Testis (tissue), 5 donors: ENCODE measurements around the gene RAD50. TPM values are rescaled to one million over a fixed set of nuclear protein-coding genes. Genes with fewer than 3 reads are reported as not detected.
"Not testable (repeated sequence)": the region's sequence is repeated elsewhere in the genome, so short reads cannot be mapped to it uniquely, and the experiment has no call there.

Source experiments
- DNase-seq: peaks from one replicate; pipeline ENCODE4 v3.0.0-alpha.2; 2019
- H3K27ac ChIP-seq, 2 donors: fragments of 200-600 bp; sonication (generic); one replicate each; pipeline ENCODE4 v1.5.1; 2019
- H3K27me3 ChIP-seq: fragments of 200-600 bp; sonication (generic); one replicate; pipeline ENCODE4 v1.5.1; 2019
- H3K36me3 ChIP-seq: fragments of 200-600 bp; sonication (generic); one replicate; pipeline ENCODE4 v1.5.1; 2017; ENCODE audit warnings: low read depth; ENCODE audit errors: missing control alignments
- H3K4me1 ChIP-seq: fragments of 200-600 bp; sonication (generic); one replicate; pipeline ENCODE4 v1.5.1; 2019
- H3K4me3 ChIP-seq, 2 donors: fragments of 200-600 bp; sonication (generic); one replicate each; pipeline ENCODE4 v1.5.1; 2017 to 2019
- H3K9me3 ChIP-seq: fragments of 200-600 bp; sonication (generic); one replicate; pipeline ENCODE4 v1.5.1; 2017
- POLR2A ChIP-seq: fragments of 450-650 bp; IDR thresholded peaks from one replicate; pipeline ENCODE4 v1.6.1; 2017; ENCODE audit warnings: antibody characterized with exemption, mild to moderate bottlenecking, moderate library complexity
- WGBS, 2 donors: methylation state at CpG; one replicate each; pipeline ENCODE4 v1.1.5; 2018; 5-methylcytosine and 5-hydroxymethylcytosine counted together
- intact Hi-C: fragments of 100-400 bp; cut with DNase I; formaldehyde crosslinking; loops from one replicate; pipeline ENCODE4 v1.15.1; 2023; ENCODE audit warnings: low total_unique reads
- long read RNA-seq, 2 donors: transcript quantifications; one replicate each; lab custom pipeline, GENCODE V29; 2026
- polyA plus RNA-seq: library from polyadenylated mRNA; stranded (reverse); fragments of 350-450 nt; fragmentation: Illumina TruSeq; extraction: RNeasy Lipid Tissue Mini Kit (QIAGEN cat#74804); gene quantifications from one replicate; pipeline ENCODE4 v1.2.3, GENCODE V29; 2014; ENCODE audit warnings: low read depth, low replicate concordance; ENCODE audit not compliant: insufficient read depth
- total RNA-seq, 2 donors: library from RNA; depleted of rRNA; stranded (reverse); fragments of >200 nt; gene quantifications; one replicate each; pipeline ENCODE4 v1.2.3, GENCODE V29; 2016
- TF ChIP-seq, protein P1 (sequence below), 3 experiments: fragments of 450-650 bp in 2 of 3; fragments of 200-600 bp in 1 of 3; sonication (generic) in 1 of 3; IDR thresholded peaks; one replicate each; pipeline ENCODE4 v1.5.1; 2016 to 2019; ENCODE audit warnings: antibody characterized with exemption in 3 of 3, mild to moderate bottlenecking in 2 of 3, moderate library complexity in 1 of 3

RAD50 gene
- 10 to 100 TPM; 38.6 to 41.6 TPM for total RNA-seq
- 5.0 TPM for polyA plus RNA-seq
- long read RNA-seq, donor 1, full-length matches to known transcripts, result 1 of 39 reads
- long read RNA-seq, donor 1, partial matches to known transcripts, result 38 of 39 reads
- long read RNA-seq, donor 1, other reads (novel, unspliced or antisense), result 0 of 39 reads
- long read RNA-seq, donor 2, result 0 reads

DNA sequence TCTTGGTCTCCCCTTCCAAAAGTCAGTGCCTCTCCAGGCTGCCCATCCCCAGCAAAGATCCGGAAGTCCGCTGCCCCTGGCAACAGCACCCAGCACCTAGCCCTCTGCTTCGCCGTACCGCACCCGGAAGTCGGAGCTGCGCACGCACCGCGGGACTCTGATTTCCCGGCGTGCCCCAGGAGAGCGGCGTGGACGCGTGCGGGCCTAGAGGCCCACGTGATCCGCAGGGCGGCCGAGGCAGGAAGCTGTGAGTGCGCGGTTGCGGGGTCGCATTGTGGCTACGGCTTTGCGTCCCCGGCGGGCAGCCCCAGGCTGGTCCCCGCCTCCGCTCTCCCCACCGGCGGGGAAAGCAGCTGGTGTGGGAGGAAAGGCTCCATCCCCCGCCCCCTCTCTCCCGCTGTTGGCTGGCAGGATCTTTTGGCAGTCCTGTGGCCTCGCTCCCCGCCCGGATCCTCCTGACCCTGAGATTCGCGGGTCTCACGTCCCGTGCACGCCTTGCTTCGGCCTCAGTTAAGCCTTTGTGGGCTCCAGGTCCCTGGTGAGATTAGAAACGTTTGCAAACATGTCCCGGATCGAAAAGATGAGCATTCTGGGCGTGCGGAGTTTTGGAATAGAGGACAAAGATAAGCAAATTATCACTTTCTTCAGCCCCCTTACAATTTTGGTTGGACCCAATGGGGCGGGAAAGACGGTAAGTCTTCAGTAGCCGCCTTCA, at the start of gene RAD50:
Gene RAD50 (plus strand): TSS at position 215 of the 715 bp plus-strand sequence. CDS start 348 bp downstream, at position 563.
- intact Hi-C loops, result no loop called here
- H3K4me1 ChIP-seq, result peaks cover 16% of the 10 kb centered on the region
- peak within 1 kb of the TSS; percentile 71 to 91 for H3K27ac ChIP-seq
- peak; percentile 95 for DNase-seq
- peak within 1 kb of the TSS; percentile 75 to 85 for H3K4me3 ChIP-seq
- no peaks in the 10 kb centered on the region for H3K9me3 ChIP-seq
- no peaks in the 10 kb centered on the region for H3K36me3 ChIP-seq
- TF ChIP-seq POLR2A, result peak; percentile 31
- TF ChIP-seq, protein P1, sequence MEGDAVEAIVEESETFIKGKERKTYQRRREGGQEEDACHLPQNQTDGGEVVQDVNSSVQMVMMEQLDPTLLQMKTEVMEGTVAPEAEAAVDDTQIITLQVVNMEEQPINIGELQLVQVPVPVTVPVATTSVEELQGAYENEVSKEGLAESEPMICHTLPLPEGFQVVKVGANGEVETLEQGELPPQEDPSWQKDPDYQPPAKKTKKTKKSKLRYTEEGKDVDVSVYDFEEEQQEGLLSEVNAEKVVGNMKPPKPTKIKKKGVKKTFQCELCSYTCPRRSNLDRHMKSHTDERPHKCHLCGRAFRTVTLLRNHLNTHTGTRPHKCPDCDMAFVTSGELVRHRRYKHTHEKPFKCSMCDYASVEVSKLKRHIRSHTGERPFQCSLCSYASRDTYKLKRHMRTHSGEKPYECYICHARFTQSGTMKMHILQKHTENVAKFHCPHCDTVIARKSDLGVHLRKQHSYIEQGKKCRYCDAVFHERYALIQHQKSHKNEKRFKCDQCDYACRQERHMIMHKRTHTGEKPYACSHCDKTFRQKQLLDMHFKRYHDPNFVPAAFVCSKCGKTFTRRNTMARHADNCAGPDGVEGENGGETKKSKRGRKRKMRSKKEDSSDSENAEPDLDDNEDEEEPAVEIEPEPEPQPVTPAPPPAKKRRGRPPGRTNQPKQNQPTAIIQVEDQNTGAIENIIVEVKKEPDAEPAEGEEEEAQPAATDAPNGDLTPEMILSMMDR (IDR thresholded peaks at IDR 0.05), result no peak
- H3K27me3 ChIP-seq, result no peaks in the 10 kb centered on the region
- 0% methylated on average over 13 to 53 of the region's 53 CpGs for WGBS, 2 donors

- Histone ChIP-seq H3K27me3 (no peaks in the 10 kb centered on the region), H3K27ac (no peak overlapping the region), H3K4me1 (no peaks in the 10 kb centered on the region), H3K36me3 (no peaks in the 10 kb centered on the region), H3K4me3 (no peak overlapping the region), H3K9me3 (no peaks in the 10 kb centered on the region)
- TF ChIP-seq POLR2A, result no peak
- TF ChIP-seq, protein P1 (IDR thresholded peaks at IDR 0.05), result no peak
- DNase-seq, result no peak
- intact Hi-C loops, result no loop called here
Observed at GRCh38 chr5:132510076-132510475, 46.7 kb upstream of the RAD50 start.

DNA sequence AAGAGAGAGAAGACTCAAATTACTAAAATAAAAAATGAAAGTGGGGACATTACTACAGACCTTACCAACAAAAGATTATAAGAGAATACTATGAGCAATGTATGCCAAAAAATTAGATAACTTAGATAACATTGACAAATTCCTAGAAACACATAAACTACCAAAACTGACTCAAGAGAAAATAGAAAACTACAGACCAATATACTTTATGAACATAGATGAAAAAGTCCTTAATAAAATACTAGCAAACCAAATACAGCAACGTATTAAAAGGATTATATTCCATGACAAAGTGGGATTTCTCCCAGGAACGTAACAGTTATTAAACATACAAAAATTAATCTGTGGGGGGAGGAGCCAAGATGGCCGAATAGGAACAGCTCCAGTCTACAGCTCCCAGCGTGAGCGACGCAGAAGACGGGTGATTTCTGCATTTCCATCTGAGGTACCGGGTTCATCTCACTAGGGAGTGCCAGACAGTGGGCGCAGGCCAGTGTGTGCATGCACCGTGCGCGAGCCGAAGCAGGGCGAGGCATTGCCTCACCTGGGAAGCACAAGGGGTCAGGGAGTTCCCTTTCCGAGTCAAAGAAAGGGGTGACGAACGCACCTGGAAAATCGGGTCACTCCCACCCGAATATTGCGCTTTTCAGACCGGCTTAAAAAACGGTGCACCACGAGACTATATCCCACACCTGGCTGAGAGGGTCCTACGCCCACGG, 43.0 kb upstream of the RAD50 start:
- intact Hi-C loops, H3K27me3 ChIP-seq, H3K9me3 ChIP-seq, H3K4me3 ChIP-seq, H3K27ac ChIP-seq, H3K36me3 ChIP-seq, H3K4me1 ChIP-seq, DNase-seq: not testable (repeated sequence)
- 86 to 94% methylated on average over 10 to 25 of the region's 25 CpGs for whole genome bisulfite sequencing, 2 donors

DNA sequence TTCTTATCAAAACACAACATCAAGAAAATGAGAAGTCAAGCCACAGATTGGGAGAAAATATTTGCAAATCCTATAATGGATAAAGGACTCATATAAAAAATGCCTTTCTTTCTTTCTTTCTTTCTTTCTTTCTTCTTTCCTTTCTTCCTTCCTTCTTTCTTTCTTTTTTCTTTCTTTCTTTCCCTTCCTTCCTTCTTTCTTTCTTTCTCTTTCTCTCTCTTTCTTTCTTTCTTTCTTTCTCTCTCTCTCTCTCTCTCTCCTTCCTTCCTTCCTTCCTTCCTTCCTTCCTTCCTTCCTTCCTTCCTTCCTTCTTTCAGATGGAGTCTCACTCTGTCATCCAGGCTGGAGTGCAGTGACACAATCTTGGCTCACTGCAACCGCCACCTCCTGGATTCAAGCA, 34.7 kb upstream of the RAD50 start:
- WGBS, 2 donors, result 93 to 96% methylated on average over 1 of the region's 1 CpG
- H3K27me3 ChIP-seq, H3K4me1 ChIP-seq, H3K27ac ChIP-seq, intact Hi-C loops, H3K9me3 ChIP-seq, H3K4me3 ChIP-seq, DNase-seq, H3K36me3 ChIP-seq: not testable (repeated sequence)

- H3K27ac ChIP-seq, H3K9me3 ChIP-seq, H3K36me3 ChIP-seq, H3K4me3 ChIP-seq, DNase-seq, H3K27me3 ChIP-seq, intact Hi-C loops, H3K4me1 ChIP-seq: not testable (repeated sequence)
- 85 to 95% methylated on average over 5 of the region's 5 CpGs for WGBS, 2 donors
Observed at GRCh38 chr5:132524877-132525276, 31.9 kb upstream of the RAD50 start.

- H3K27me3 ChIP-seq, result no peaks in the 10 kb centered on the region
- no peak overlapping the region for H3K4me3 ChIP-seq
- H3K9me3 ChIP-seq, result no peaks in the 10 kb centered on the region
- intact Hi-C loops, result no loop called here
- H3K4me1 ChIP-seq, result no peaks in the 10 kb centered on the region
- no peaks in the 10 kb centered on the region for H3K36me3 ChIP-seq
- no peak for DNase-seq
- H3K27ac ChIP-seq, result no peak overlapping the region
- TF ChIP-seq, protein P1 (IDR thresholded peaks at IDR 0.05), result no peak
- no peak for TF ChIP-seq POLR2A
Observed at GRCh38 chr5:132525299-132525724, 31.5 kb upstream of the RAD50 start.
